NCI-H2171 (cell line): ENCODE data around the gene PTCRA.
A peak's percentile ranks its signal among the peaks of the same experiment; 100 is the strongest.

Experiments
- DNase-seq: peaks from one replicate; lab custom pipeline; 2025; lab: John Stamatoyannopoulos, UW

Gene PTCRA

GRCh38 chr6:42971746-42972327 lies 56.0 kb downstream of the PTCRA start:
- no peak for DNase-seq

- DNase-seq = no peak
These were observed 58.1 kb downstream of the PTCRA start for GRCh38 chr6:42973926-42974325.

GRCh38 chr6:42974919-42975505 lies 59.2 kb downstream of the PTCRA start:
- DNase-seq = peak; percentile 27
